HG03460 (cell line): ENCODE results near the gene ZCCHC2.

ENCODE experiments used
- ATAC-seq: cut with Tn5 transposase; IDR thresholded peaks from one replicate; pipeline ENCODE4 v1.9.1; 2021; ENCODE audit not compliant: unreplicated experiment

Gene ZCCHC2

DNA sequence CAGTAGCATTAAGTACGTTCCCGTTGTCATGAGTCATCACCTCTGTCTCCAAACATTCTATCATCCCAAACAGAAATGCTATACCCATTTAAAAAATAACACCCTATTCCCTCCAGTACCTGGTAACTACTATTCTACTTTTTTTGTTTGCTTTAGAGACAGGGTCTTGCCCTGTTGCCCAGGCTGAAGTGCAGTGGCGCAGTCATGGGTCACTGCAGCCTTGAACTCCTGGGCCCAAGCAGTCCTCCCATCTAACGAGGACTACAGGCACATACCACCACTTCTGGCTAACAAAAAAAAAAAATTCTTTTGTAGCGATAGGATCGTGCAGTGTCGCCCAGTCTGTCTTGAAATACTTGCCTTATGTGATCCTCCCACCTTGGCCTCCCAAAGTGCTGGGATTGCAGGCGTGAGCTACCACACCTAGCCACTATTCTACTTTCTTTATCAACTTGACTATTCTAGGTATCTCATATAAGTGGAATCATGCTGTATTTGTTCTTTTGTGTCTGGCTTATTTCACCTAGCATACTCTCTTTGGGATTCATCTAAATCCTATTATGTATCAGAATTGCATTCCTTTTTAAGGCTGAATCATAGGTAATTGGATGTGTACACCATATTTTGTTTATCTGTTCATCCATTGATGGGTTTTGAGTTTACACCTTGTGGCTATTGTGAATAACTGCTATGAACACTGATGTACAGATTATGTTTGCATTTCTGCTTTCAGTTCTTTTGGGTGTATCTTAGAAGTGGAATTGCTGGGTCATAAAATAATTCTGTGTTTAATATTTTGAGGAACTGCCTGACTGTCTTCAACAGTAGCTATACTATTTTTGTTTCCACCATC, 14.4 kb downstream of the ZCCHC2 start:
- ATAC-seq: no peak

DNA sequence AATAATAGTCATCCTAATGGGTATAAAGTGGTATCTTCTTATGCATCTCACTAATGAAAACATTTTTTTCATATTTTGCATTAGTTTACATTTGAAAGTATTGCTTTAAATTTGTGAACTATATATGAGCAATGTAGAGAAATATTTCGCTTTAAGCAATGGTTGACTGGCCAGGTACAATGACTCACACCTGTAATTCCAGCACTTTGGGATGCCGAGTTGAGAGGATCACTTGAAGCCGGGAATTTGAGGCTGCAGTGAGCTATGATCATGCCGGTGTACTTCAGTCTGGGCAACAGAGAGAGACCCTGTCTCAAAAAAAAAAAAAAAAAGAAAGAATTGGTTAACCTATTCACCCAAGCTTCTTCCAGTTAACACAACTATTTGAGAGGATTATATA, 15.1 kb downstream of the ZCCHC2 start:
- ATAC-seq: no peak

DNA sequence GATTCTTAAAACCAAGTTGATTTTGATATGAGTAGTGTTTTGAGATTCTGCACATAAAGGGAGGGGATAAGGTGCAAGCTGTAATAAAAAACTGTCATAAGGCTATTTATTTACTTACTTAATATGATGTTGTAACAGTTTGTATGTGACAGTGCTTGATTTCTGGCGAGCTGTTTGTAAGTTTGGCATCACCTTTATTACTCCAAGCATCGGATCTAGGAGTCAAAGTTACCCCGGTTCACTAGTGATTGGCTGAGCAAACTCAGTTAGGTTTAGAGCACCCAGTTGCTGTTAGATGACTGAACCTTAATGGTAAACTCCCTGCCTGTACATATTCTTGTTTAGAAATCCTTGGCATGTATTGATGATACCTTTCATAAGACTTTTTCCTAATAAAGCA, 16.1 kb downstream of the ZCCHC2 start:
- no peak for ATAC-seq

DNA sequence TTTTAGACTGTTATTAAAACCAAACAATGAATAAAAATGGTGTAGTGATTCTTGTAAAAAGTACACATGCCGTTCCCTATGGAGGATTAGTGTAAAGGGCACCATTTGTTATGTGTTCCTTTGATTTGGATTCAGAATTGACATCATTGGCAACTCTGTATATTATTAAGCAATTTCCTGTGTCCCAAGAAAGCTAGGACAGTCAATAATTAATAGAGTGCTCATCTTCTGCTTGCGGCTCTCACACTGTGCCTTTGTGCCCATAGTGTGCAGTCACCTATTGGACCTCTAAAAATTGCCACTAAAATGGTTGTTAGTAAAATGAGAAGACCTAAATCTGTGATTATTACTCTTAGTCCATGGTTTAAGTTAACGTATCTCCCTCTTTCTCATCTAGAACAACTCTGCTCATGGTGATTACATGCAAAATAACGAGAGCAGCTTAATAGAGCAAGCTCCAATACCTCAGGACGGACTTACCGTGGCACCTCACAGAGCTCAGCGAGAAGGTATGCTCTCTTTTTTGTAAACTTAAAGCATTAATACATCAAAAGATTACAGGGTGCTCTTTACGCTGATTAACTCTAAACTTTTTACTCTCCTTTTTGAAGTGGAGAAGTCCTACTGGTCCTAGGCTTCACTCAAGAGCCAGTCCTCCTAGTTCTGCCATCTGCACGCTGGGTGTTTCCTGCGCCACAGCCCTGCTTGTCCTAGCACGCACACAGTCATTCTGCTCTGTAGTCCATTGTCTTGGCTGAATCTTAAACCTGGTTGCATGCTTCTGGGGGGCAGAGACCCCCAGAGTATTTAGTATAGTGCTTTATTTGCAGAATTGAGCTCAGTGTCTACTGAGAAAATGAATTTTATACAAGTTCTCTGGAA, 16.7 kb downstream of the ZCCHC2 start:
- no peak for ATAC-seq

DNA sequence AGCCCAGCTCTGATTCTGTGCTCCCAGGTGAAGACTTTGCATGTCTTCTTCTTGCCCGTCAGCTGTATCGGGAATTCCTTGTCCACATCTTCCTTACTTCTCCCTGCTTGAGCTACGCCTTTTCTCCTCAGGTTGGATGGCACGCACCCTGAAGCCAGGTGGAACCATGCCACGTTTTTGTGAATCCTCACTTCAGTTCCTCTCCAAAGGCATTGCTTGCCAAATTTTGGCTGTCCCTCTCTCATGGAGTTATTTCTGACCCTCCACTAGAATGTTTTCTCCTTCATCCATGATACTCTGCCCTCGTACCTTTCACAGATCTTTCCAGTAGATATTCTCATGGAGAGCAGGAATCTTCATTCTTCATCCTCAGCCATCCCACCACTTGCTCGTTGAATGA, 20.2 kb downstream of the ZCCHC2 start:
- no peak for ATAC-seq

DNA sequence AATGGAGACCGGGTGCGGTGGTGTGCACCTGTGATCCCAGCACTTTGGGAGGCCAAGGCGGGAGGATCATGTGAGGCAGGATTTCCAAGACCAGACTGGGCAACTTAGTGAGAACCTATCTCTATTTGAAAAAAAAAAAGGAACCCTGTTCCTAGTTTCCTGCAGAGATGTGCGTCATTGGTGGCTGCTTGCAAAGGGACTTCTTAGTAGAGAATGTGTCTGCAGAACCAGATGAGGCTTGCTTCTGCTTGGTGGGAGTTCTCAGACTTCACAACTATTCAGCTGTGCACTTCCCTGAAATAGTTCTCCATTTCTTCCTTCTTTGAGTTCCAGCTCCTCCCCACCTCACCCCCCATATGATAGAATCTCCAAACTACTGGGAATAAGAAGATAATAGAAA, 22.3 kb downstream of the ZCCHC2 start:
- no peak for ATAC-seq

DNA sequence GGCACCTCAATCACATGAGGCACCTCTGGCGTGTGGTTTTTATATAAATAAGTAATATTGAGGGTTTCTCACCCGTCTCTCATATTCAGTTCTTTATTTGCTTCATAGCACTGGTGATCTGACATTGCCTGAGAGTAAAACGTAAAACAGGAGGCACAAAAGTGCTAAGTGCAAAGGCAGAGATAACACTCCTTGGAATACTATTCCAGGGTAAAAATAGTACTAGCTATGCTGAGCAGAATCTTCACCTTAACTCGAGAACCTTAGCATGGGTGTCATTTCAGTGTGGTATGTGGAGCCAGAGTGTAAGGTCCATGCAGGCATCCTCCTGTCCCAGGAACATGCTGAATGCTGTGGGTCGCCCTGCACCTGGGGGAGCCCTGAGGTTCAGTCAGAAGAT, 26.9 kb downstream of the ZCCHC2 start:
- ATAC-seq: no peak

DNA sequence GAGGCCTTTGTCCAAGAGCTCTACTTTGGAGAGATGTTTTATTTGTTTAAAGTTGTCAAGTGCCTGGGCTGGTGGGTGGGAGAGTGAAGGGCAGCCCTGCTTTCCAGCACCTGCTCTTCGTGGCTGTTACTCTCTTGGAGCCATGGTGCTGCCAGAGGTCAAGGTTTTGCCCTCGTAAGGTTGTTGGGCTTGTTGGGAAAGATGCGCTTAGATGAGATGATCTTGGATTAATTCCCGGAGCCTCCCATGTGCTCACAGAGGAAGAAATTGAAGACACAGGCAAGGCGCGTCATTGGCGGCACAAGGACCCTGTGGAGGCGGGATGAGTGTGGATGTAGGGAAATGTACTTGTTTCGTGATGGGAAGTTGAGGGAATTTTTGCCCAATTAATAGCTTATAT, 27.9 kb downstream of the ZCCHC2 start:
- no peak for ATAC-seq

DNA sequence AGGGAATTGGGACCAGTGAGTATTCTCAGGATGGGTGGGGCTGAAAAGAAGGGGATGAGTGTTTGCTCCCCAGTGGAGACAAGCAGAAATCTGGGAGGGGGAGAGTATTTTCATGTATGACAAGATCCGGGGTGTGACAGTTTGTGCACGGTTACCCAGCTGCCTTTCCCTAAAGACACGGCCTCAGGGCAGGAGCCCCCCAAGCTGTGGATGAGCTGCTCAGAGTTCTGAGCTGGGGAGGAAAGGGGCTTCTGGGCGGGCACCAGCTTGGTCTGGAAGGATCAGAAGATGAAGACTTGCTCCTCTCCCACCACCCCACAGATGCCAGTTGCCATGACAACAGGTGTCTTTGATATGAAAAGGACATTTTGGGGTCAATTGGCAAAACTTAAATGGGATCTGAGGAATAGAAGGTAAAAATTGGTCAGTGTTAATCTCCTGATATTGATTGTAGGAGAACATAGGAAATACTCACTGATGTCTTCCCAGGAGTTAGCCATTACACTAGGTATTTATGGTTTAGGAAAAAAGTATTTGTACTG, 29.2 kb downstream of the ZCCHC2 start:
- no peak for ATAC-seq

DNA sequence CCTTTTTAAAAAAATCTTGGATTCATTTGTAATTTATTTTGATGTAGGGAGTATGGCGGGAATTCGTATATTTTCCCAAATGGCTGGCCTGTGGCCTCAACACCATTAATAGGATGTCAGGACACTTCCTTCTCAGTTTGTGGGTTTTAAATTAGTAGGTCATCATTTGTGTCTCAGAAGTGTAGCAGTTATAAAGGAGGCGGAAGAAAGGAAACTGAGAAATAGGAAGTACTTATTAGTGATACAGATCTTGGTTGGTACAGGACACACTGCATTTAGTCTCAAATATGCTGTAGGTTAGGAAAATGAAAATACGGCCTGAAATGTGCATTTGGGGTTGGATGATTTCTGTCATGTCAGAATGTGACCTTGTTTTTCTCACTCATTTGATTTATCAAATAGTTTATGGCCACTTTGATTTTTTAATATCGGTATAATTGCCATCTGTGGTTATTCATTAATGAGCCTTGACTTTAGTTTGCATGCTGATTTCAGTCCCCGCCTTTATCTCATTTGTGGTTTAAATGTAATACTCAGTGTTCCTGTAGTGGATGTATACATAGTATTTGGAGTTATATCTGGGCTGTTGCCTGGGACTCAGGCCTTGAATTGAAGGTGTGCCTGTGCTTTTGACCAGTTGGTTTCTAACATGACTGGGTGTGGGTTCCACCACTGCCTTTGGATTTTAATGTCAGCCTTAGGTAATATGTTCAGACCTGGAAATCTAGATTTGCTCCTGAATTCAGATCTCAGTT, 31.4 kb downstream of the ZCCHC2 start:
- no peak for ATAC-seq

DNA sequence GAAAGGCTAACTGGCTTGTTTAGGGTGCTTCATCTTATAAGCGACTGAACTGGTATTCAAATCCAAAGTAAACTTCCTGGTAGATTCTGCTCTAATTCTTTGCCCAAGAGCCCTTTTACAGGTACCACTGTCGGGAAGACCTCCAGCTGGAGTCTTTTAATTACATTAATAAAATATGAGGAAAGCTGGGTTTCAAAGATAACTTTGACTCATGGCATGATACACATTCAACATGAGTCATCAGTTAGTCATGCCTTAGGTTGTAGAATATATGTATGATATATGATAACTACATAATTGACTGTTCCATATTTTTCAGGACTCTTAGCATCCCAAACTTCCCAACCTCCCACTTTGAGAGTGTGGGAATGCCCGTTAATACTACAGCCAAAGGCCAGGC, 32.3 kb downstream of the ZCCHC2 start:
- no peak for ATAC-seq

DNA sequence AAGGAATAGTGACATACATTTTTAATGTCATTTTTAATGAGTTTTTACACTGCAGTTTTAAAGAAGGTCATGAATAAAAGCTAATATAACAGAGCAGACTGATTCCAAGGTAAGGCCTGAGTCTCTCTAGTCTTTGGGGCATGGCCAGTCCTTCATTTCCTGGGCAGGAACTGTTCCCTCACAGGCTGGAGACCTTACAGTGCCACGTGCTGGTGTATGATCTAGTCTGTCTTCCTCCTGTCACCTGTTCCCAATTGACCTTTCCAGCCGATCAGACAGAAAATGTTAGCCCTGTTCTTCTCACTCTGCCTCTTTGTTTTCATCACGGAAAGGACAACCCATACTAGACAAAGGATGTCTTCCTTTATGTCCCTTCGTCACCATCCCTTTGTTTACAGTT, 33.6 kb downstream of the ZCCHC2 start:
- ATAC-seq: no peak

DNA sequence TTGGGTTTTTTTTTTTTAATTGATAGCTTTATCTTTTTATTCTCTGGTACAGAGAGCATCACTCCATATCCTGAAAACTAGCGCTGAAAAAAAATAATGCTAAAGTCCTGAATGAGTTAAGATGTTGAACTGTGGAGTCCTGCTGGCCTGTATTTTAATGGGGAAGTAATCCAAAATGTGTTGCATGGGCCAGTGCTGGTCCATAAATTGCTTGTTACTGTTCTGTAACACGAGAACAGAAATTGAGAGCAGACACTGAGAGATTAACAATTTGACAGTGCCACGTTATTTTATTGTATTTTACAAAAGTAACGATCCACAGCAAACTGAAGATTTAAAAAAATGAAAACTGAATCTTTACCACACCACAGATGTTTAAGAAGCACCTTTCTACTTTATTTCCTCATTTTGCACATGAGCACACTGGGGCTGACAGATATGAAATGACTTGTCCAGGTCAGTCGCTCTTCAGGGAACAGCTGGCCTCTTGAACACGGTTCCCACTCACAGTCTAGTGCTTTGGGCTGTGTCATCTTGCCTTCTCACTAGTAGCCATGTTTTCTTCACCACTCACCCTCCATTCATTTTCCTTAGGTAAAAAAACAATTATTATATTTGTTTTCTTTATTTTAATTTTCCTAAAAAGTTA, 35.3 kb downstream of the ZCCHC2 start:
- ATAC-seq: no peak

DNA sequence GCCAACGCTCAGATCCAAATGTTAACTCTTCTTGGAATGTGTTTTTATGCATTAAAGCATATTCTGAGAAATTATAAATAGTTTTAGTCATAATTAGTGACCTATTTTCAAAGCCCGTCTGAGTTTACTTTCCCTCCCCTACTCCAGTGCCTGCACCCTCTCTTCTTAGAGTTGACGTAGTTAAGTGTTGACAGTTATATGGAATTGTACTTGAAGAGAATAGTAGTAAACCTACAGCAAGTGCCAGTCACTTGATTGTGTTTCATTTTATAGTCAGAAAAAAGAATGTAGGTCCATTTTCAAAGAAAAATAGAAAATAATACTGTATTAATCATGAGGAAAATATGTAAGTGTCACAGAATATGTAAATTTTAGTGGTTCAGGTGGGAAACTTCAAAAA, 41.2 kb downstream of the ZCCHC2 start:
- no peak for ATAC-seq

DNA sequence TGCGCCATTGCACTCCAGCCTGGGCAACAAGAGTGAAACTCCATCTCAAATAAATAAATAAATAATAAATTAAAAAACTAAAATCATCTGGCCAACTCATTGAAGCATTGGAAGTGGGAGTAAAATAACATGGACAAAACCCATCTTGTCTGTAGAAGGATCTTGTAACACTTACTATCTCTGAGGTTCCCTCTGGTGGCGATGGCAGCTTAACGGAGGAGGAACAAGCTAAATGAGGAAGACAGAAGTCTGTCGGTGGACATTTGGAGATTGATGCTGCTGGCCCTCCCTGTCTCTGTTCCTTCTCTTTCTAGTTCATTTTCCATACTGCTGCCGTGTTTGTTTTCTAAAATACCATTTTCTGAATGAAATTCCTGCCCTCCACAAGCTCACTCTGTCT, 43.4 kb downstream of the ZCCHC2 start:
- no peak for ATAC-seq

DNA sequence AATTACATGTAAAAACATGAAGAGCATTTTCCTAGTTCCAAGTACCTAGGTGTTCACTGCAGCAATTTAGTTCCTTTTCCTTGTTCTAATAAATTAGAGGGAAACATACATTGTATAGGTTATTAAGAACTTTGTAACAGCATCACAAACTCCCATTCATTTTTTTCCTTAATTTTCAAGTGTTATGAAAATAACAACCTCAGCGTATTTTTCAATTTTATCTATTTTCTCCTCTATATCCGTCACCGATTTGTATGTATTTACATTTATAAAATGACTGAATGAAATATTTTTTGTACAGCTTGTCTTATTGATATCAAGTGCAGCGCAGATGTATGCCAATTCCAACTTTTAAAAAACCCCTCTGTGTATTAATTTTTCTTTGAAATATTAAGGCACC, 44.0 kb downstream of the ZCCHC2 start:
- ATAC-seq: no peak

DNA sequence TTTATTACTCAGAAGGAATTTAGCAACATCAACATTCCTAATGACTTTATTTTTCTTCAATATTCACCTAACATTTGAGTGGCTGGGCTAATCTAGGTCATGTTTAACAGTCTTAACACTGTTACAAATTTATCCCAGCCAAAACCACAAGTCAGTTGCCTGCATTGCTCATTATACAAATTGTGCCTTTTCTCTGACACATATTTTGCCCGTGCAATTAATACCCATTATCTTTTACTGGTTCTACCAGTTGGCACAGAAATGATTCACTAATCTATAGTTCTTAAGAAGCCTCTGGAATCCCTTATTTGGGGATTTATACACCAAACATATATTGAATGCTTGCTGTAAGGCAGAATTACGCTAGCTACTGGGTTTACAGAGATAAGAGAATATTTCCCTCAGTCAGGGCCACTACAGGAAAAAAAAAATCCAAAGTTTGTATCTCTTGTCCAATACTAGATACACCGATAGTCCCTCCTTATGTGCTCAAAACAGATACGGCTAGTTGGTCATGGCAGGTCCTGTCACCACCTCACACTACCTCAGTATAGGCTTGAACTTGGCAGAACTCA, 46.3 kb downstream of the ZCCHC2 start:
- no peak for ATAC-seq

DNA sequence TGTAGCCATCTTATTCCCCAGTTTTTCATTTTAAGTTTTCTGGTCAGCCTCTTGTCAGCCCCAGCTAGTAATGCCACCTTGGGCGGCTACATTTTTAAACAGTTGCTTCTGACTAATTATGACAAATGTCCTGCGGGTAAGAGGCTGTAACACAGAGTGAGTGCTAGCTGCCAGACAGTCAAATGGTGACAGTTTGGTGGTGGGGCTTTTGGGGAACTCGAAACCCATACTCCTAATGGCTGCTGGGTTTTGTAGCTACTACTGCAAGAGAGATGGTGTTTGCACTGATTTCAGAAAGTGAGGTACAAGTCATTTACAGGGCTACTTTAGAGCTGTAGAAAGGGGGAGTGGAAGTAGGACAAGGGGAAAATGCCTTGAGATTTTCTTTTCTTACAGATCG, 48.2 kb downstream of the ZCCHC2 start:
- no peak for ATAC-seq

DNA sequence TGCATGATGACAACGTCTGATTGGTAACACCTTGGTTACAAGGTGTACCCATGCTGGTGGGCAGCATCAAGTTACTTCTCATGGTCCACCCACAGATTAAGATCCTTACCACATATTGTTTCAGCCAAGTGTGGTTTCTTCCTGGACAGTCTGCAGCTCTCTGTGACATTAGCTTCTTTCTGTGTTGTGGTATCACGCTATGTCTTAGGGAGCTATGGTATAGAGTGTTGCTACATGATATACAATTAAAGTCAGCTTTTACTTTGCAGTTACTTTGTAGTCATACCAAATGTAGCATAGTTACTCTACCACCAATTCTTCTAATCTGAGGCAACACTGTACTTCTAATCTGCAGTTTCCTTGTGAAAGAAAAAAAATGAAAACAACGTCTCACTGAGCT, 48.8 kb downstream of the ZCCHC2 start:
- ATAC-seq: no peak

DNA sequence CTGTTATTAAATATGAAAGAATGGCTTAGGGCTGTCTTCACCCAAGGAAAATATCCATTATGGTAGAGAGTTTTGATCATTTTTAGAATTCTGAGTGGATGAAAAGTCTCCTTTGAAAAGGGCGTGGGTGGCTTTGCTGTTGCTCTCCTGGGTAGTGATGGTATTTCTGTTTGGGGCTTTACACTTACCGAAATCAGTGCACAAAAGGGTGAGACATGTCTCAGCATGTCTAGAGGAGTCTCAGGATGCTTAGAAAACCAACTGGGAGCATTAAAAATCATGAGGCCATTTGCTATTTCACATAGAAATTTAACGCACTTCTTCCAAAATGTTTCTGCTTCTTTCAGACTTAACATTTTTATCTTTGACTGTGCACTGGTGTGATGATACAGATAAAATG, 49.6 kb downstream of the ZCCHC2 start:
- no peak for ATAC-seq
